GM15510 (cell line): ENCODE results near the gene TTC9.

Source experiments
- POLR2A ChIP-seq: IDR thresholded peaks from 3 replicates; pipeline ENCODE4 v1.6.1; 2011; ENCODE audit warnings: borderline replicate concordance; ENCODE audit not compliant: insufficient read length; ENCODE audit errors: extremely low read depth

TTC9 gene

GRCh38 chr14:70685474-70686197, 43.9 kb downstream of the TTC9 start:
- no peak for TF ChIP-seq POLR2A

- TF ChIP-seq POLR2A: no peak
Observed at GRCh38 chr14:70692210-70692609, 50.5 kb downstream of the TTC9 start.

GRCh38 chr14:70696026-70696425, 54.3 kb downstream of the TTC9 start:
- no peak for TF ChIP-seq POLR2A

- no peak for TF ChIP-seq POLR2A
Observed at GRCh38 chr14:70697701-70698100, 56.0 kb downstream of the TTC9 start.

GRCh38 chr14:70698288-70698687, 56.6 kb downstream of the TTC9 start:
- no peak for TF ChIP-seq POLR2A

GRCh38 chr14:70699646-70700045, 57.9 kb downstream of the TTC9 start:
- no peak for TF ChIP-seq POLR2A

GRCh38 chr14:70700955-70701585, 59.4 kb downstream of the TTC9 start:
- TF ChIP-seq POLR2A: no peak

- no peak for TF ChIP-seq POLR2A
Observed at GRCh38 chr14:70701610-70702009, 59.9 kb downstream of the TTC9 start.

- TF ChIP-seq POLR2A: no peak
Observed at GRCh38 chr14:70702161-70702560, 60.4 kb downstream of the TTC9 start.

GRCh38 chr14:70704960-70705359, 63.2 kb downstream of the TTC9 start:
- no peak for TF ChIP-seq POLR2A

- TF ChIP-seq POLR2A: no peak
Observed at GRCh38 chr14:70706177-70706576, 64.5 kb downstream of the TTC9 start.

GRCh38 chr14:70707138-70708038, 65.7 kb downstream of the TTC9 start:
- no peak for TF ChIP-seq POLR2A

GRCh38 chr14:70708717-70709570, 67.2 kb downstream of the TTC9 start:
- TF ChIP-seq POLR2A: no peak

GRCh38 chr14:70709726-70710382, 68.1 kb downstream of the TTC9 start:
- no peak for TF ChIP-seq POLR2A

GRCh38 chr14:70711451-70711850, 69.7 kb downstream of the TTC9 start:
- TF ChIP-seq POLR2A: no peak

- TF ChIP-seq POLR2A: no peak
Observed at GRCh38 chr14:70713096-70713495, 71.4 kb downstream of the TTC9 start.
